Gastroesophageal sphincter (tissue), 3 donors: ENCODE measurements around the gene KHNYN.

ENCODE experiments used
- EP300 ChIP-seq: sonication (generic); formaldehyde crosslinking; IDR thresholded peaks from one replicate; pipeline ENCODE4 v1.6.1; 2017; ENCODE audit warnings: antibody characterized with exemption, mild to moderate bottlenecking
- POLR2A ChIP-seq, 2 donors: fragments of 450-650 bp; IDR thresholded peaks; one replicate each; pipeline ENCODE4 v1.6.1; 2017; ENCODE audit warnings: antibody characterized with exemption in 2 of 2, mild to moderate bottlenecking in 2 of 2, moderate library complexity in 1 of 2
- POLR2AphosphoS5 ChIP-seq: sonication (generic); formaldehyde crosslinking; IDR thresholded peaks from one replicate; pipeline ENCODE4 v1.6.1; 2017; ENCODE audit warnings: antibody characterized with exemption
- TF ChIP-seq, protein P1 (sequence below), 4 experiments: fragments of 200-600 bp in 2 of 4; fragments of 450-650 bp in 2 of 4; sonication (generic) in 1 of 4; IDR thresholded peaks; one replicate each; pipeline ENCODE4 v1.5.1; 2017 to 2019; ENCODE audit warnings: antibody characterized with exemption in 4 of 4, mild to moderate bottlenecking in 2 of 4, moderate library complexity in 2 of 4

DNA sequence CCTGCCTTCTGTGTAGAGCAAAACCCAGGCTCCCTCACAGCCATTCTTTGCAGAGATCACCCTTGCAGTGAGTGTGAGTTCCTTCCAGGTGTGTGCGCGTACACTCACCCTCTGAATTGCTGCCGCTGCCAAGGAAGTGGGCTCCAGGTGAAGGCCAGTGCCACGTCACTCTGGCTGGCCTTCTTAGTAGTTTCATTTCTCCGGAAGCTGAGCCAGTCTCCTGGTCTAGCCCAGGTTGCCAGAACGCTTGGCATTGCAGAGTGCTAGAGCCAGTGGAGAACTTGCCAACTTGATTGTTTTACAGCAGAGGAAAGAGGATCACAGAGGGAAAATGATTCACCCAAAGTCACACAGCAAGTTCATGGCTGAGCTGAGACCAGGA is 11.3 kb upstream of the KHNYN start:
- TF ChIP-seq, protein P1, sequence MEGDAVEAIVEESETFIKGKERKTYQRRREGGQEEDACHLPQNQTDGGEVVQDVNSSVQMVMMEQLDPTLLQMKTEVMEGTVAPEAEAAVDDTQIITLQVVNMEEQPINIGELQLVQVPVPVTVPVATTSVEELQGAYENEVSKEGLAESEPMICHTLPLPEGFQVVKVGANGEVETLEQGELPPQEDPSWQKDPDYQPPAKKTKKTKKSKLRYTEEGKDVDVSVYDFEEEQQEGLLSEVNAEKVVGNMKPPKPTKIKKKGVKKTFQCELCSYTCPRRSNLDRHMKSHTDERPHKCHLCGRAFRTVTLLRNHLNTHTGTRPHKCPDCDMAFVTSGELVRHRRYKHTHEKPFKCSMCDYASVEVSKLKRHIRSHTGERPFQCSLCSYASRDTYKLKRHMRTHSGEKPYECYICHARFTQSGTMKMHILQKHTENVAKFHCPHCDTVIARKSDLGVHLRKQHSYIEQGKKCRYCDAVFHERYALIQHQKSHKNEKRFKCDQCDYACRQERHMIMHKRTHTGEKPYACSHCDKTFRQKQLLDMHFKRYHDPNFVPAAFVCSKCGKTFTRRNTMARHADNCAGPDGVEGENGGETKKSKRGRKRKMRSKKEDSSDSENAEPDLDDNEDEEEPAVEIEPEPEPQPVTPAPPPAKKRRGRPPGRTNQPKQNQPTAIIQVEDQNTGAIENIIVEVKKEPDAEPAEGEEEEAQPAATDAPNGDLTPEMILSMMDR (IDR thresholded peaks at IDR 0.05), result no peak
- TF ChIP-seq EP300 (no peak), POLR2A (IDR thresholded peaks at IDR 0.05) (peak in 1 of 2 donors; percentile 1), POLR2AphosphoS5 (no peak)
